Measurements from ENCODE around the gene FBXO34.

FBXO34 gene, protein sequence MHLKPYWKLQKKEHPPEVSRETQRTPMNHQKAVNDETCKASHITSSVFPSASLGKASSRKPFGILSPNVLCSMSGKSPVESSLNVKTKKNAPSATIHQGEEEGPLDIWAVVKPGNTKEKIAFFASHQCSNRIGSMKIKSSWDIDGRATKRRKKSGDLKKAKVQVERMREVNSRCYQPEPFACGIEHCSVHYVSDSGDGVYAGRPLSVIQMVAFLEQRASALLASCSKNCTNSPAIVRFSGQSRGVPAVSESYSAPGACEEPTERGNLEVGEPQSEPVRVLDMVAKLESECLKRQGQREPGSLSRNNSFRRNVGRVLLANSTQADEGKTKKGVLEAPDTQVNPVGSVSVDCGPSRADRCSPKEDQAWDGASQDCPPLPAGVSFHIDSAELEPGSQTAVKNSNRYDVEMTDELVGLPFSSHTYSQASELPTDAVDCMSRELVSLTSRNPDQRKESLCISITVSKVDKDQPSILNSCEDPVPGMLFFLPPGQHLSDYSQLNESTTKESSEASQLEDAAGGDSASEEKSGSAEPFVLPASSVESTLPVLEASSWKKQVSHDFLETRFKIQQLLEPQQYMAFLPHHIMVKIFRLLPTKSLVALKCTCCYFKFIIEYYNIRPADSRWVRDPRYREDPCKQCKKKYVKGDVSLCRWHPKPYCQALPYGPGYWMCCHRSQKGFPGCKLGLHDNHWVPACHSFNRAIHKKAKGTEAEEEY

DNA sequence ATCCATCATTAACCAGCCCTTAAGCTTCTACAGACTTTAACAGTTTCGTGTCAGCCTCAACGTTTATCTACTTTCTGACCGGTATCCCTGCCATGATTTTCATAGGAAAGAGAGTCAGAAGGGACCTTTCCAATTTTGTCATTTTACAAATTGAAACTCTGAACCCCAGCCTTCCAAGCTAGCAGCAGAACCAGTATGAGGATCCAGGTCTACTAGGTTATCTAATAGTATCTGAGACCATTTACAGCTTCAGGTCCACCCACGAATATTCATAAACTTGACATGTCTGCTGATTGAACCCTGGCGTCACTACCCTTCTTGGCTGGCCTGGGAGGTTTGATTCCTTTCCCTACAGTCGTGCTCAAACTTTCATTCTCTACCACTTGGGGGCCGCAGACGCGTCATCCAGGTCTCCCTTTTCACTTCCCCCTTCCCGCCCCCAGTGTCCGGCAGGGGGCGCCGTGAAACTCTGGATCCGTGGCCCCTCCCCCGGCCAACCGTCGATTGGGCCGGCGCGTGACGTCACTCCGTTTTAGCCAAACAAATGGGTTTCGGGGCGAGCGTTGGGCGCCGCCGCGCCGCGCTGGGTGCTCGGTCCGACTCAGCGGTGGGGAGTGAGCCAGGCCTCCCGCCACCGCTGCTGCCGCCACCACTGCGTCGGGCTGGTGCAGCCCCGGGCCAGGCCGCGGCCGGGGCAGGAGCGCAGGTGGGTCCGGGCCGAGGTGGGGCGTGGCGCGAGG lies at the start of gene FBXO34:
TSS of gene FBXO34 (plus strand) at position 590 of the 740 bp plus-strand sequence. CDS start 78,970 bp downstream, outside the sequence.
- DNase-seq: peak; percentile 100
- Mint-ChIP-seq H3K27me3 (no peaks in the 10 kb centered on the region), H3K36me3 (ENCODE audit: low read depth) (peaks cover 10% of the 10 kb centered on the region), H3K27ac (peak within 1 kb of the TSS; percentile 94), H3K4me3 (peak within 1 kb of the TSS; percentile 87), H3K9me3 (no peaks in the 10 kb centered on the region), H3K4me1 (ENCODE audit: low read depth) (peaks cover 42% of the 10 kb centered on the region)

DNA sequence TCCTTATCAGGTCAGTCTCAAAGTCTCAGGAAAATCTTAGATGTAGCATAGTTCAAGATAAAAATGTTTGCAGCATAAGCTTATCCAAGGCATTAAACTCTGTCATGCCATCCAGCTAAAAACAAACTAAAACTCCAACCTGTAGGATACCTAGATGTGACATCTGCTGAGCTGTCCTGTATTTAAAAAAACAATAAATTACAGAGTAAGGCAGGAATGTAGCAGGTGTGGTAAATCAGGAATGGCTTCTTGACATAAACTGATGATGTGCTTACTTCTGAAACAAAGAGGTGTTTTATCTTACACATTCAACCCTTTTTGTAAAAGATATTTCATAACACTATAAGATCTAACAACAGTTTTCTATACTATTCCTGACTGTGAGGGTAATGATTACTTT lies 49.3 kb upstream of the FBXO34 start:
- Mint-ChIP-seq H3K4me1 (ENCODE audit: low read depth) (peaks cover 4% of the 10 kb centered on the region), H3K4me3 (no peak overlapping the region), H3K27ac (no peak overlapping the region), H3K36me3 (ENCODE audit: low read depth) (no peaks in the 10 kb centered on the region), H3K27me3 (no peaks in the 10 kb centered on the region), H3K9me3 (peaks cover 13% of the 10 kb centered on the region)
- DNase-seq: no peak

DNA sequence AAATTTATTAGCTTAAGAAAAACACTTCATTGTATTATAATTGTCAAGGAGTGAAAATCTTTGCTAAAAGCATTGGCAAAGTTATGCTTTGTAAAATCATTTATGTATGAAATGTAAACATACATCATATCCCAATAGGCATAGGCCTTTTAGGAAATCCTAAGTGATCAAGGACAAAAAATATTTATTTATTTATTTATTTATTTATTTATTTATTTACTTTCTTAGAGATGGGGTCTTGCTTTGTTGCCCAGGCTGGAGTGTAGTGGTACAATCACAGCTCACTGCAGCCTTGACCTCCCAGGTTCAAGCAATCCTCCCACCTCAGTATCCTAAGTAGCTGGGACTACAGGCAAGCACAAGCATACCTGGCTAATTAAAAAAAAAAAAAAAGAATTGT lies 47.9 kb upstream of the FBXO34 start:
- Mint-ChIP-seq H3K4me3 (no peak overlapping the region), H3K4me1 (ENCODE audit: low read depth) (peaks cover 4% of the 10 kb centered on the region), H3K27me3 (peaks cover 9% of the 10 kb centered on the region), H3K36me3 (ENCODE audit: low read depth) (no peaks in the 10 kb centered on the region), H3K9me3 (peaks cover 19% of the 10 kb centered on the region), H3K27ac (no peak overlapping the region)
- DNase-seq: no peak

DNA sequence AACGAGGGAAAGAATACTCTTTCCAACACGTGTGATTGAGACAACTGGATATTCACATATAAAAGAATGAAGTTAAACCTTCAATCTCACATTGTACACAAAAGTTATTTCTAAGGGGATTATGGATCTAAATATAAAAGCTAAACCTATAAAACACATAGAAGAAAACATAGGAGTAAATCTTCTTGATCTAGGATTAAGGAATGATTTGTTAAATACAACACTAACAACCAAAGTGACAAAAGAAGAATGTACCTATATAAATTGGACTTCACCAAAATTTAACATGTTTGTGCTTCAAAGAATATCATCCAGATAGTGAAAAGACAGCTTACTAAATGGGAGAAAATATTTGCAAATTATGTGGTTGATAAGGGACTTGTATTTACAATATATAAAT lies 43.0 kb upstream of the FBXO34 start:
- H3K36me3 Mint-ChIP-seq (ENCODE audit: low read depth): no peaks in the 10 kb centered on the region
- H3K4me1 Mint-ChIP-seq (ENCODE audit: low read depth): no peaks in the 10 kb centered on the region

DNA sequence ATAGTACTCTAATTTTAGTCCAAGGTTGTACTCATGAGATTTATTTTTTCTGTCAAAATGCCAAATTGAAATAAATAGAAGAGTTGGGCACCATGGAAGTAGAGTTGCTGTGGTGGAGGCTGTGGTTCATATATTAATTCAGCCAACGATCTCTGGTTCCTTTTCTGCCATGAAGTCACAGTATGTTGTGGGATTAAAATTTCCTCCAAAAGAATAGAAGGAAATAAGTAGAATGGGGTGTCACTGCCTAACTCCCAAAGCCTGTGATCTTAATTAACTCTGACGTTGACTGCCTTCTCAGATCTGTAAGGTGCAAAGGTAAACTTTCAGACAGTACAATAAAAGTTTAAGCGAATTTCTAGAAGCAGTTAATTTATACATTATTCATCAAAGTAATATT lies 37.6 kb upstream of the FBXO34 start:
- H3K27me3 Mint-ChIP-seq: peaks cover 21% of the 10 kb centered on the region
- H3K9me3 Mint-ChIP-seq: no peaks in the 10 kb centered on the region
- no peaks in the 10 kb centered on the region for H3K4me1 Mint-ChIP-seq (ENCODE audit: low read depth)
- no peaks in the 10 kb centered on the region for H3K36me3 Mint-ChIP-seq (ENCODE audit: low read depth)
- no peak overlapping the region for H3K4me3 Mint-ChIP-seq
- no peak overlapping the region for H3K27ac Mint-ChIP-seq
- DNase-seq: no peak

More for the DNA sequence above, 43.0 kb upstream of the FBXO34 start:
- H3K4me3 Mint-ChIP-seq: no peak overlapping the region
- no peak overlapping the region for H3K27ac Mint-ChIP-seq
- peaks cover 19% of the 10 kb centered on the region for H3K9me3 Mint-ChIP-seq
- DNase-seq: no peak
- H3K27me3 Mint-ChIP-seq: peaks cover 20% of the 10 kb centered on the region

DNA sequence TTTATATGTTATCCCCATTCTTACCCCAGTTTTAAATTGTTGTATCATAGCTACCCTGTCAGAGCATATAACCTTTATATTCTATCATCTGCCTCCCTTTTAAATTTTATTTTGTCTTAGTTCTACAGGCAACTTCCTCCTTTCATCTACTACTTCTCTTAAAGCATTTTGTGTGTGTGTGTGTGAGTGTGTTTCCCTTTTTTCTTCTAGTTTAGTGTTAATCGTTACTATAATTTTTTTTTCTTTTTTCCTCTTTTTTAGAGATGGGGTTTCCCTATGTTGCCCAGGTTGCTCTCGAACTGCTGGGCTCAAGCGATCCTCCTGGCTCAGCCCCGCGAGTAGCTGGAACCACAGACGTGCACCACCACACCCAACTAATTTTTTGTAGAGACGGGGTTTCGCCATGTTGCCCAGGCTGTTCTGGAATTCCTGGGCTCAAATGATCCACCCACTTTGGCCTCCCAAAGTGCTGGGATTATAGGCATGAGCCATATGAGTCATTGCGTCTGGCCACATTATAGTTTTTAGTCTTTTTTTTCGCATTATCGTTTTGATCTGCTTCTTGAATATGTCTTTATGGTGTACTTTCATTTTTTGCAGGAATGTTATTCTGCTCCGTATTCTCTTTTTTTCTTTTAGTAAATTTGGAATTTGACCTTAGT lies 33.1 kb upstream of the FBXO34 start:
- H3K27ac Mint-ChIP-seq: no peak overlapping the region
- H3K36me3 Mint-ChIP-seq (ENCODE audit: low read depth): no peaks in the 10 kb centered on the region
- H3K4me3 Mint-ChIP-seq: no peak overlapping the region
- no peak for DNase-seq
- no peaks in the 10 kb centered on the region for H3K9me3 Mint-ChIP-seq
- no peaks in the 10 kb centered on the region for H3K4me1 Mint-ChIP-seq (ENCODE audit: low read depth)
- peaks cover 31% of the 10 kb centered on the region for H3K27me3 Mint-ChIP-seq

DNA sequence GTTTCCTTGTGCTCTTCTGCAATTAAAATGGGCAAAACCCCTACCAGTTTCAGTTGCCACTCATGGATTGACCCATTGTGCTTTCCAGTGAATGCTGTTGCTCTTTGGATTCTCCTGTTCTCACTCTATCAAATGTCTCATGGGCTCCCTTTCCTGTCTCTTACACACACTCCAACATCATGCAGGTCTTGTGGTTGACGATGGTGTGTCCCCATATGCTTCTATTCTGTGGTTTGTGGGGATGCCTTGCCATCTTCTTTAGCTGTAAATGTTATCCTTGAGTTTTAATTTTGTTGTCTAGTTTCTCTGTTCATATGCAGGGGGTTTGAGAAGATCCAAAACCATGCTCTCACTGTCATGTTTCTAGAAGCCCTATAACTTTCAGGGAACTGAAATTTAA lies 31.9 kb upstream of the FBXO34 start:
- H3K27ac Mint-ChIP-seq: no peak overlapping the region
- peaks cover 31% of the 10 kb centered on the region for H3K27me3 Mint-ChIP-seq
- H3K4me1 Mint-ChIP-seq (ENCODE audit: low read depth): no peaks in the 10 kb centered on the region
- H3K9me3 Mint-ChIP-seq: no peaks in the 10 kb centered on the region
- H3K36me3 Mint-ChIP-seq (ENCODE audit: low read depth): no peaks in the 10 kb centered on the region
- DNase-seq: no peak
- no peak overlapping the region for H3K4me3 Mint-ChIP-seq

DNA sequence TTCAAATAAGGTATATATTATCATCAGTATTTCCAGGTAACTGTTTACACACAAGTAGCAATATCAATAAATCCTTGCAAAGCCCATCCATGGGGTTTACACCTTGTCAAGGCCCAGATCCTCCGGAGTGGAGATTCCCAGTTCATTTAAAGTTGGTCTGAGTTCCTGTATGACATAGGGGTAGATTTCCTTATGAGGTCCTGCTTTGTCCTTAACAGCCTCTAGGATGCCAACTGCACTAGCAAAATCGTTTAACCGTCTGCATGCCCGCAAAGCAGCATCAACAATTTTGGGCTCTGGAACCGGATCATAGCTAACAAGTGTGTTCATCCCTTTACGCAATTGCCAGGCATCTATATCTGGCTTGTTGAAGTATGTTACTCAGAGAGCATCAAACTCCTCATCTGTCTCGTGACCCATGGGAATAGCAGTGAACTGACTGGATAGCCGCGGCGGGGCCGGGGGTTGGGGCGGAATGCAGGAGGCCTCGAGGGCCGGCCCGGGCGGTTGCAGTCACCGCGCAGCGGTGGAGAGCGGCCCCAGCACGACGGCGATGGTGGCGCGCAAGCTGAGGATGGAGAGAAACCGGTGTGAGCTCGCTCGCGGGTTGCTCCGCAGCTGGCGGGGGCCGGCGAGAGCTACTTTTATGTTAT lies 30.6 kb upstream of the FBXO34 start:
- DNase-seq: no peak
- no peaks in the 10 kb centered on the region for H3K4me1 Mint-ChIP-seq (ENCODE audit: low read depth)
- no peak overlapping the region for H3K27ac Mint-ChIP-seq
- peaks cover 24% of the 10 kb centered on the region for H3K27me3 Mint-ChIP-seq
- no peaks in the 10 kb centered on the region for H3K9me3 Mint-ChIP-seq
- H3K4me3 Mint-ChIP-seq: no peak overlapping the region
- H3K36me3 Mint-ChIP-seq (ENCODE audit: low read depth): no peaks in the 10 kb centered on the region

DNA sequence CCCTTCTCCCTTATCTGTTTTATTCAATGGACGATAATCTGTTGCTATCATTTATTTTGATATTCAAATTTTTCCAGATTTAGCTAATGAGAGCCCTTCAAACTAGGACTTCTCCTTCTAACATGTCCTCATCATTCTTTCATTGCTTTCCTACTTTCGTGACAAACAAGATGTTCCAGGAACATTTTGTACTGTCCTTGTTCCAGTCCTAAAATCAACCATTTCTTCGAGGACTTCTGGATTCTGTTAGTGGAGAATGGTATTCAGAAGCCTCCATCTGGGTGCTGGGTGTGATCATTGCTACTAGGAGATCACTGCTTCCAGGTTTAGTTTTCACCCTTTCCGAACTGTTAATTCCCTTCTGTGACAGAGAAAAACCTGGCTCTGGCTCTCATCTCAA lies 29.5 kb upstream of the FBXO34 start:
- H3K4me3 Mint-ChIP-seq: no peak overlapping the region
- DNase-seq: no peak
- peaks cover 19% of the 10 kb centered on the region for H3K27me3 Mint-ChIP-seq
- no peaks in the 10 kb centered on the region for H3K9me3 Mint-ChIP-seq
- no peaks in the 10 kb centered on the region for H3K36me3 Mint-ChIP-seq (ENCODE audit: low read depth)
- no peak overlapping the region for H3K27ac Mint-ChIP-seq
- no peaks in the 10 kb centered on the region for H3K4me1 Mint-ChIP-seq (ENCODE audit: low read depth)

DNA sequence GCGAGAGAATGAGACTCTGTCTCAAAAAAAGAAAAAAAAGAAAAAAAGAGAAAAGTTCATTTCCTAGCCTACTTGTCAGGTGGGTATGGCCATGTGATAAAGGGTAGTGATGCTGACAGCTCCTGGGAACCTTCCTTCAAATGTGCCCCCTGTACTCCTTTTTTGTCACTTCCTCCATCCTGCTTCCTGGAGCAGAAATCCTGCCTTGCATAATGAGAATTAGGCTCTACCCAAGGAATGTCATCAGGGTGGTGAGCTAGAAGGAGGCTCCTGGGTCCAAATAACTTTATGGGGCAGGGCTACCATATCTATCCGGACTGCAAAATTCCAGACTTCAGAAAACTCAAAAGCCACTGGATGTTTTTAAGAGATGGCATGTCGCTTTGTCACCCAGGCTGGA lies 27.8 kb upstream of the FBXO34 start:
- Mint-ChIP-seq H3K9me3 (no peaks in the 10 kb centered on the region), H3K4me3 (no peak overlapping the region)

DNA sequence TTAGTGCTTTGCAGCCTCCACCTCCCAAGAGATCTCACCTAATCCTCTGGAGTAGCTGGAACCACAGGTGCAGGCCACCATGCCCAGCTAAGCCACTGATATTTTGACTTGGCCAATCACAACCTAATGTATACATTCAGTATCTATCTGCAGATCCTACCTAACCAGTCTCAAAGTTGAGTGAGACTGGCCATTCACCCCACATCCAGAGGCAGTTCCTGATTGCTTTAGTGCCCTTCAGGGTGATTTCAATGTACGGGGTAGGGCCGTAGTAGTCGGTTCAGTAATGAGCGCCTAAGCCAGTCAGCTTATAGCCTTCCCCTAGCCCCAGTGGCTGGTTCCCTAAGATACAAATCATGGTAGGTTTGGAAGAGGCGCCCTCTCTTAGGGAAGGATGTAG lies 27.4 kb upstream of the FBXO34 start:
- no peak overlapping the region for H3K27ac Mint-ChIP-seq
- H3K9me3 Mint-ChIP-seq: no peaks in the 10 kb centered on the region
- no peak overlapping the region for H3K4me3 Mint-ChIP-seq
- H3K27me3 Mint-ChIP-seq: peaks cover 19% of the 10 kb centered on the region
- H3K36me3 Mint-ChIP-seq (ENCODE audit: low read depth): no peaks in the 10 kb centered on the region
- H3K4me1 Mint-ChIP-seq (ENCODE audit: low read depth): no peaks in the 10 kb centered on the region
- DNase-seq: no peak

More for the DNA sequence above, 27.8 kb upstream of the FBXO34 start:
- DNase-seq: no peak
- Mint-ChIP-seq H3K4me1 (ENCODE audit: low read depth) (no peaks in the 10 kb centered on the region), H3K36me3 (ENCODE audit: low read depth) (no peaks in the 10 kb centered on the region), H3K27me3 (peaks cover 19% of the 10 kb centered on the region), H3K27ac (no peak overlapping the region)

DNA sequence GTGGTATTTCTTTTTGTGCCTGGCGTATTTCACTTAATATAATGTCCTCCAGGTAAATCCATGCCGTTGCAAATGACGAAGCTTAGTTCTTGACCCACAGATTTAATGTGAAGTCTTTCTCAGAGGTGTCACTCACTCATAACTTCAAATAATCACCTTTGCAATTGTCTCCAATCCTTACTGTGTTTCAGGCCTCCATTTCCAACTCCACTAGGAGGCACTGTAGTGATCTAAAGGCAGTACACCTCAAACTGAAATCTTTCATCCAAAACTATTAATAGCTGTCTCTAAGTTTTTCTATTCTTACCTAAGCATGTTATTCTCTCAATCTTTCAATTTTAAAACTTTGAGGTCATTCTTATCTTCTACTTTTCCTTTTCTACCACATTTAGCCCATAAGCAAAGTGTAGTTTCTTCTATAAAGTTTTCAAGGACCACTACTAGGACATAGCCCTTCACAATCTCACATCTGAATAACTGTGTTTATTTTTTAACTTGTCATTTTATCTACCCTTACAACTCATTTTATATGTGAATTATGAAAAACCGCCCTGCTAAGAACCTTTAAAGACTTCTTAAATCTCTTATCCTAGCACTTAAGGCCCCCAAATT lies 25.5 kb upstream of the FBXO34 start:
- no peak overlapping the region for H3K27ac Mint-ChIP-seq
- H3K4me1 Mint-ChIP-seq (ENCODE audit: low read depth): no peaks in the 10 kb centered on the region
- no peak for DNase-seq
- no peak overlapping the region for H3K4me3 Mint-ChIP-seq
- no peaks in the 10 kb centered on the region for H3K36me3 Mint-ChIP-seq (ENCODE audit: low read depth)
- H3K27me3 Mint-ChIP-seq: peaks cover 19% of the 10 kb centered on the region
- no peaks in the 10 kb centered on the region for H3K9me3 Mint-ChIP-seq

DNA sequence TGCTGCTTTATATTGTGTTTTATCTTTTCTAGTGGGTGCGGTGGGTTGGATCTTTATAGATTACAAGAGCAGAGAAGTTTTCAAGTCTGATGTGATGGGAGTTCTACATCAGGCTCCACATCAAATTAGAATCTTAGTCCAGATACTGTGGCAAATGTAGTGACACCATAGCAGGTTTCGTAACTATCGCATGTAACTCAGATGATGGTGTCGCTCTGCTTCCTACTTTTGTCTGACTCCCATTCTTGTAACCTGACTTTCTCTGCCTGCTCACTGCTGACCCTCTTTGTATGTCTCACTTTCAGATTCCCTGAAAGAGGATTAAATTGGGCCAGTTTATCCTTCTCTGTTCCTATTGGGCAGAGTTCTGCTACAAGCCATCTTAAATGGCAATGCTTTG lies 22.8 kb upstream of the FBXO34 start:
- peaks cover 11% of the 10 kb centered on the region for H3K27me3 Mint-ChIP-seq
- H3K27ac Mint-ChIP-seq: no peak overlapping the region
- DNase-seq: no peak
- no peaks in the 10 kb centered on the region for H3K36me3 Mint-ChIP-seq (ENCODE audit: low read depth)
- no peaks in the 10 kb centered on the region for H3K9me3 Mint-ChIP-seq
- no peak overlapping the region for H3K4me3 Mint-ChIP-seq
- H3K4me1 Mint-ChIP-seq (ENCODE audit: low read depth): no peaks in the 10 kb centered on the region

DNA sequence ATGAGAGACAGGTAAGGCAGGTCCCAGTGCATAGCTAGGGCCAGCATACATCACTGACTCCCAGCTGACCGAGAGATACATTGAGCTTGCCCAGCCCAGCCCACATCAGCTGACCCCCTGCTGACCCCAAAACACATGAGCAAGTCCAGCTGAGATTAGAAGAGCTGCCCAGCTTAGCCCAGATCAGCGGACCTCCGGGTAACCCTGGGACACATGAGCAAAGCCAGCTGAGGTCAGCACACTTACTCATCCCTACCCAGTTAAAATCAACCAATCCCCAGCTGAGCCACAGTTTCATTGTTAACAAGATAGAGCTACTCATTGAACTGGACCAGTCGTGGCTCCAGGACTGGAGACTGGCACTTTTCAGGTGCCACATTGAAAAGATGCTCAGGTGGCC lies 21.8 kb upstream of the FBXO34 start:
- DNase-seq: no peak
- Mint-ChIP-seq H3K4me1 (ENCODE audit: low read depth) (no peaks in the 10 kb centered on the region), H3K27ac (no peak overlapping the region), H3K4me3 (no peak overlapping the region), H3K9me3 (no peaks in the 10 kb centered on the region), H3K36me3 (ENCODE audit: low read depth) (no peaks in the 10 kb centered on the region), H3K27me3 (peaks cover 11% of the 10 kb centered on the region)
